ENCODE results near the gene SHLD2.
"Not testable (repeated sequence)": the region's sequence is repeated elsewhere in the genome, so short reads cannot be mapped to it uniquely, and the experiment has no call there.

The SHLD2 gene

GRCh38 chr10:87066865-87067264 lies 28.1 kb upstream of the SHLD2 start:
- TF ChIP-seq POLR2A (IDR thresholded peaks at IDR 0.05; ENCODE audit: low read depth, low read length) = no peak
- no peak for TF ChIP-seq TAF1 (IDR thresholded peaks at IDR 0.05; ENCODE audit: borderline replicate concordance, low read depth, low read length)
- TF ChIP-seq POLR2AphosphoS5 (IDR thresholded peaks at IDR 0.05; ENCODE audit: low read depth, low read length) = no peak
- no peak for FAIRE-seq

GRCh38 chr10:87068281-87068680 lies 26.7 kb upstream of the SHLD2 start:
- DNase-seq (ENCODE audit: insufficient read length) (no peak), FAIRE-seq (no peak)
- no peak for TF ChIP-seq POLR2AphosphoS5 (IDR thresholded peaks at IDR 0.05; ENCODE audit: low read depth, low read length)
- no peak for TF ChIP-seq TAF1 (IDR thresholded peaks at IDR 0.05; ENCODE audit: borderline replicate concordance, low read depth, low read length)
- no peak for TF ChIP-seq POLR2A (IDR thresholded peaks at IDR 0.05; ENCODE audit: low read depth, low read length)

More at GRCh38 chr10:87066865-87067264, 28.1 kb upstream of the SHLD2 start:
- no peak for DNase-seq (ENCODE audit: insufficient read length)

DNA sequence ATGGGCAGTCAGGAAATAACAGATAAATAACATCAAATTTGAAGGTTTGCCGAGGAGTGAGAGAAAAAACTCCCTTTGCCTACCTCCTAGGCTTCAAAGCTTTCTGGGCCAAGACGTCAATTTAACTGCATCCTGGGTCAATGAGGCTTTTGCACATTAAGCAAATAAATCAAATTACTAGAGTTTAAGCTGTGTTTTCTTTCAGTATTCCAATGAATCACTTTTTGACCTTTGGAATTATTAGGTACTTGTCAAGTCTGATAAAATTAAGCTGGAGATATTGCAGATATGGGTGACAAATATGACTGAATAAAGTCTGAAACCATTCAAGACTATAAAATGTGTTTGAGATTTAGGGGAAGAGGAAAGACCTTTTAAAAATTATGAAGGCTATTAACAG lies 22.6 kb upstream of the SHLD2 start:
- FAIRE-seq (no peak), DNase-seq (ENCODE audit: insufficient read length) (no peak)
- TF ChIP-seq POLR2AphosphoS5 (IDR thresholded peaks at IDR 0.05; ENCODE audit: low read depth, low read length) (no peak), POLR2A (IDR thresholded peaks at IDR 0.05; ENCODE audit: low read depth, low read length) (no peak), TAF1 (IDR thresholded peaks at IDR 0.05; ENCODE audit: borderline replicate concordance, low read depth, low read length) (no peak)

DNA sequence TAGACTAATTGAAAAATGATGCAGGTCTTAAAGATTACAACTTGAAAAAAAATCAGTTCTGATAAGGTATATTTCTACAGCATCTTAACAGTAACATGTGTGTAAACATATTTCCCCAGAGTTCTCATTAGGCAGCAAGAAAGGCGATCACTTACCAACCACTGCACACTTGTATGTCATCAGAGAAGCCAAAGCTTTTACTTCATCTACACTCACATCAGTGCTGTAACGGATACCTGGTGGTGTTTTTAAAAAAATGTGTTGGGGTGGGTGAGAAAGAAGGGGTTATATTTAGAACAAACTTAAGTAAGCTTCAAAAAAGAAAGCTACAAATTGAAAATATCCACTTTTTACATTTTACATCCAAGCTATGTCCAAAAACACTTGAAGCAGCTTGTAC lies 18.6 kb upstream of the SHLD2 start:
- DNase-seq (ENCODE audit: insufficient read length); FAIRE-seq: not testable (repeated sequence)

- FAIRE-seq (no peak), DNase-seq (ENCODE audit: insufficient read length) (no peak)
- TF ChIP-seq POLR2AphosphoS5 (IDR thresholded peaks at IDR 0.05; ENCODE audit: low read depth, low read length) (no peak), TAF1 (IDR thresholded peaks at IDR 0.05; ENCODE audit: borderline replicate concordance, low read depth, low read length) (no peak), POLR2A (IDR thresholded peaks at IDR 0.05; ENCODE audit: low read depth, low read length) (no peak)
Observed at GRCh38 chr10:87079106-87079836, 15.7 kb upstream of the SHLD2 start.

GRCh38 chr10:87080621-87081020 lies 14.4 kb upstream of the SHLD2 start:
- not testable (repeated sequence) for FAIRE-seq; DNase-seq (ENCODE audit: insufficient read length)

DNA sequence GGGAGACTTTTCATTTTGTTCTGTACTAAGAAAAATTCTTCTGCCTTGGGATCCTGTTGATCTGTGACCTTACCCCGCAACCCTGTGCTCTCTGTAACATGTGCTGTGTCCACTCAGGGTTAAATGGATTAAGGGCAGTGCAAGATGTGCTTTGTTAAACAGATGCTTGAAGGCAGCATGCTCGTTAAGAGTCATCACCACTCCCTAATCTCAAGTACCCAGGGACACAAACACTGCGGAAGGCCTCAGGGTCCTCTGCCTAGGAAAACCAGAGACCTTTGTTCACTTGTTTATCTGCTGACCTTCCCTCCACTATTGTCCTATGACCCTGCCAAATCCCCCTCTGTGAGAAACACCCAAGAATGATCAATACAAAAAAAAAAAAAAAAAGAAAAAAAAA lies 13.4 kb upstream of the SHLD2 start:
- not testable (repeated sequence) for DNase-seq (ENCODE audit: insufficient read length); FAIRE-seq

GRCh38 chr10:87082219-87082618 lies 12.8 kb upstream of the SHLD2 start:
- DNase-seq (ENCODE audit: insufficient read length); FAIRE-seq: not testable (repeated sequence)

GRCh38 chr10:87083576-87084290 lies 11.3 kb upstream of the SHLD2 start:
- DNase-seq (ENCODE audit: insufficient read length); FAIRE-seq: not testable (repeated sequence)

DNA sequence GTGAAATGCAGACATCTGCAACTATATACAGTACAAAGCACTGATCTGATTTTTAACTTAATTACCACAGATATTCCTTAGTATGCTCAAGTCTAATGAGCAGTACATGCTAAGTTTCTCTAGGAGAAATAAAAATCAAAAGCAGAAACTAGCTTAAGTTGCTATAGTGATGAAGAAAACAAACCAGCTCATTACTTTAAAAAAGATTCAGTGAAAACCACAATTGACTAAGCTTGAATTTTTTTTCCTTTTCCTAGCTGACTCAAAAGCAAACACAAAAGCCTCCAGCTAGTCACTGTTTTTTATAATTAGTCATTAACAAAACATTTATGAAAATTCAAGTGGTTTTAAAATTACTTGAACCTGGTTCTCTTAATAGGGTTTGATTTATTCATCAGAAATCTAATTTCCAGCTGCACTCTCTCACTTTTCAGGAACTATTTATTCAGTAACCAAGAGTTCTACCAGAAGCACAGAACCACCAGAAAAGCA lies 10.7 kb upstream of the SHLD2 start:
- not testable (repeated sequence) for DNase-seq (ENCODE audit: insufficient read length); FAIRE-seq

DNA sequence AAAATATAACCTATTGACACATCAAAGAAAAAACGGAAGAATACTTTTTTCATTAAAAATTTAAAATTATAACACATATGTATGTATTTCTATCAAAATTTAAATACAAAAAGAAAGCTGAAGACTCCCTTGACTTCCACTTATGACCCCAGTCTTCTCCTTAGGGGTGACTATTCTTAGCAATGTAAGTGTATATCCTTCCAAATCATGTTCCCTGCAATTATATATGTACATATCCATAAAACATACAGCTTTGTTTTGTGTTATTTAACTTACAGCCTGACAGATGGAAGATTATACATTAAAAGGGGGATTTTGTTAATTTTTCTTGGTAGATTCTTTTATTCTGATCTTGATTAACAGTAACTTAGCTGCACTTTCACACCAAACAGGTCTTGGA lies 9.5 kb upstream of the SHLD2 start:
- no peak for DNase-seq (ENCODE audit: insufficient read length)
- FAIRE-seq = no peak
- TF ChIP-seq POLR2AphosphoS5 (IDR thresholded peaks at IDR 0.05; ENCODE audit: low read depth, low read length) = no peak
- TF ChIP-seq POLR2A (IDR thresholded peaks at IDR 0.05; ENCODE audit: low read depth, low read length) = no peak
- TF ChIP-seq TAF1 (IDR thresholded peaks at IDR 0.05; ENCODE audit: borderline replicate concordance, low read depth, low read length) = no peak

GRCh38 chr10:87089746-87090145 lies 5.3 kb upstream of the SHLD2 start:
- FAIRE-seq = no peak
- no peak for TF ChIP-seq POLR2AphosphoS5 (IDR thresholded peaks at IDR 0.05; ENCODE audit: low read depth, low read length)
- TF ChIP-seq TAF1 (IDR thresholded peaks at IDR 0.05; ENCODE audit: borderline replicate concordance, low read depth, low read length) = no peak
- TF ChIP-seq POLR2A (IDR thresholded peaks at IDR 0.05; ENCODE audit: low read depth, low read length) = no peak

DNA sequence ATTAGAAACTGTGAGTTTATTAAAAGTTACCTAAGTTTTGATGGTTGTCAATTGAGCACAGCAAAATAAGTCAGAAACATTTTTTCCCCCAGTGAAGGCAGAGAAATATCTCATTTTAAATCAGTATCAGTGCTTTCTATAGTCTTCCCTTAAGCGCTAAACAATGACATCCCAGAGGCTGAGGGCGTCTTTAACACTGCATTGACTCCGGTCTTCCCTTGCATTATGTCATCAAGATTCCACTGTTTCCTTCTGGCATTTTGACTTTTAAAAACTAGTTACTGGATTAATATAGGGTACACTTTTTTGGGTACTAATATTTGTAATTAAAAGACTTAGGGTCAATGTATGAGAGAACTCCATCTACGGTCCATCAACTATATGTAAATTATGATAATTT lies 4.2 kb upstream of the SHLD2 start:
- DNase-seq (ENCODE audit: insufficient read length) (no peak), FAIRE-seq (no peak)

More at GRCh38 chr10:87089746-87090145, 5.3 kb upstream of the SHLD2 start:
- DNase-seq (ENCODE audit: insufficient read length) = no peak

More for the DNA sequence above, 4.2 kb upstream of the SHLD2 start:
- no peak for TF ChIP-seq TAF1 (IDR thresholded peaks at IDR 0.05; ENCODE audit: borderline replicate concordance, low read depth, low read length)
- no peak for TF ChIP-seq POLR2A (IDR thresholded peaks at IDR 0.05; ENCODE audit: low read depth, low read length)
- no peak for TF ChIP-seq POLR2AphosphoS5 (IDR thresholded peaks at IDR 0.05; ENCODE audit: low read depth, low read length)

Data from GM12892 (cell line).